COR-L47 (cell line): ENCODE results near the gene EGR1.
"Not testable (repeated sequence)": the region's sequence is repeated elsewhere in the genome, so short reads cannot be mapped to it uniquely, and the experiment has no call there.

Source experiments
- DNase-seq: peaks from one replicate; lab custom pipeline; 2025; lab: John Stamatoyannopoulos, UW

EGR1 gene

DNA sequence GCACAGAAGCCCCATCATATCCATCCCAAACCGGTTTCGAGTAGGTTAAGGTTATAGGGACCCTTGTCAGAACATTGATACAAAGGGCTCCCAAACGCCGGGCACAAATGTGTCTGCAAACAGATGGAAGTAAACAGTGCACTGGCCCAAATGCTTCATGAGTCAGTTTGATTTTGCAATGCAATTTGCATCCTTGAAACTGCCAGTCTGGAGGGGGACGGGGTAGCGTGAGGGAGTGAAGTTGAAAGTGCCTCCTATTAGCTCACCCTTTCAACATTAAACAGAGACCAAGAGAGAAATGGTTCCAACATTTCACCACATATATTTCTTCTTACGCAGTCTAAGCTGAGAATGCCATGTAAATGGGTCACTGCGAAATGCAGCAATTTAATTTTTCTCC is 42.2 kb downstream of the EGR1 start:
- DNase-seq: not testable (repeated sequence)

DNA sequence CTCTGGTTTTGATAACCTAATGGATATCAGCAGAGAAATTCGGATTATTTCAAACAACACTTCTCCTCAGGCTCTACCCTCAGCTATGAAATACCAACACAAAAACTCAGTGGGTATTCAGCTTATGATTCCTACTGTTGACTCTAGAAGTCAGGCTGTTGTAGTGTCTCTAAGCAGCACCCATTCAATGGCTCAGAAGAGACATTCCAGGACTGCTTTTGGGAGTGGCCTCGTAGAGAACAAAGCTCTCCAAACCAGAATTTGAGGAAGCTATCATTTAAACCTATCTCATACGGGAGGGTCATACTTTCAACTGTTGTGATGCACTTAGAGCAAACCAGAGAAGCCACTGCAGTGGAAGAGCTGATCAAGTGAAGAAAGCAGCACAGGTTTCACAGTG is 43.7 kb downstream of the EGR1 start:
- DNase-seq: no peak

GRCh38 chr5:138514021-138514420 is 48.7 kb downstream of the EGR1 start:
- DNase-seq: no peak

- no peak for DNase-seq
These were observed 50.4 kb downstream of the EGR1 start for GRCh38 chr5:138515556-138516245.

GRCh38 chr5:138517437-138517836 is 52.2 kb downstream of the EGR1 start:
- DNase-seq: no peak
